SU-DHL-6 (cell line): ENCODE measurements around the gene MAP3K2.

Experiments used
- H2AFZ ChIP-seq: fragments of 200-600 bp; sonication (generic); 2 replicates; pipeline ENCODE4 v1.6.1; 2014; ENCODE audit warnings: low read depth, mild to moderate bottlenecking, moderate library complexity, mixed read lengths, antibody characterized with exemption, low read length; ENCODE audit not compliant: severe bottlenecking
- H3F3A ChIP-seq: fragments of 200-600 bp; shearing (Covaris generic); 2 replicates; pipeline ENCODE4 v1.6.0; 2016; ENCODE audit warnings: antibody characterized with exemption, mild to moderate bottlenecking; ENCODE audit not compliant: insufficient read depth
- H3K27ac ChIP-seq: fragments of 200-600 bp; sonication (generic); 2 replicates; pipeline ENCODE4 v1.5.1; 2016; ENCODE audit warnings: low read depth, mild to moderate bottlenecking, low read length, moderate library complexity, mixed read lengths
- H3K27me3 ChIP-seq: fragments of 200-600 bp; sonication (generic), shearing (Covaris generic); 2 replicates; pipeline ENCODE4 v1.6.0; 2014; ENCODE audit warnings: mild to moderate bottlenecking, low read length
- H3K36me3 ChIP-seq: fragments of 200-600 bp; sonication (generic); 2 replicates; pipeline ENCODE4 v1.6.1; 2014; ENCODE audit warnings: mild to moderate bottlenecking, low read length, mixed read lengths
- H3K4me2 ChIP-seq: fragments of 300-600, 200-600 bp; shearing (Covaris generic), sonication (generic); 2 replicates; pipeline ENCODE4 v1.6.0; 2014; ENCODE audit warnings: low read length, low read depth, mild to moderate bottlenecking; ENCODE audit not compliant: poor library complexity, severe bottlenecking
- H3K4me3 ChIP-seq: fragments of 200-600 bp; sonication (generic); 2 replicates; pipeline ENCODE4 v1.5.1; 2014; ENCODE audit warnings: antibody characterized with exemption, low read length, mild to moderate bottlenecking, mixed read lengths; ENCODE audit not compliant: insufficient read depth, poor library complexity, severe bottlenecking
- H3K79me2 ChIP-seq: fragments of 200-600 bp; sonication (generic); 2 replicates; pipeline ENCODE4 v1.6.1; 2014; ENCODE audit warnings: mild to moderate bottlenecking, low read length, moderate library complexity; ENCODE audit not compliant: insufficient read depth
- H3K9ac ChIP-seq: fragments of 200-600 bp; sonication (generic); 2 replicates; pipeline ENCODE4 v1.7.0; 2014; ENCODE audit warnings: mild to moderate bottlenecking, low read length
- H3K9me2 ChIP-seq: fragments of 200-600 bp; sonication (generic); replicated peaks from 2 replicates; pipeline ENCODE4 v1.6.1; 2014; ENCODE audit warnings: low read length; ENCODE audit not compliant: insufficient read depth
- H3K9me3 ChIP-seq: fragments of 200-600 bp; sonication (generic); 2 replicates; pipeline ENCODE4 v1.6.1; 2014; ENCODE audit warnings: low read length, mixed read lengths; ENCODE audit not compliant: insufficient read depth
- H4K20me1 ChIP-seq: fragments of 200-600 bp; sonication (generic); 2 replicates; pipeline ENCODE4 v1.6.1; 2014; ENCODE audit warnings: low read depth, mild to moderate bottlenecking, antibody characterized with exemption, low read length, moderate library complexity, mixed read lengths
- EZH2phosphoT487 ChIP-seq: fragments of 200-600 bp; sonication (generic), shearing (Covaris generic); conservative IDR thresholded peaks from 2 replicates; pipeline ENCODE4 v1.6.1; 2018; ENCODE audit warnings: mild to moderate bottlenecking, antibody characterized with exemption, low read length, moderate library complexity, mixed read lengths
- TF ChIP-seq, protein P1 (sequence below): fragments of 200-600 bp; sonication (generic); IDR thresholded peaks from one replicate; pipeline ENCODE4 v1.5.1; 2017; ENCODE audit warnings: antibody characterized with exemption, mild to moderate bottlenecking, low read length, moderate library complexity; ENCODE audit not compliant: insufficient read depth, poor library complexity, severe bottlenecking

The MAP3K2 gene

DNA sequence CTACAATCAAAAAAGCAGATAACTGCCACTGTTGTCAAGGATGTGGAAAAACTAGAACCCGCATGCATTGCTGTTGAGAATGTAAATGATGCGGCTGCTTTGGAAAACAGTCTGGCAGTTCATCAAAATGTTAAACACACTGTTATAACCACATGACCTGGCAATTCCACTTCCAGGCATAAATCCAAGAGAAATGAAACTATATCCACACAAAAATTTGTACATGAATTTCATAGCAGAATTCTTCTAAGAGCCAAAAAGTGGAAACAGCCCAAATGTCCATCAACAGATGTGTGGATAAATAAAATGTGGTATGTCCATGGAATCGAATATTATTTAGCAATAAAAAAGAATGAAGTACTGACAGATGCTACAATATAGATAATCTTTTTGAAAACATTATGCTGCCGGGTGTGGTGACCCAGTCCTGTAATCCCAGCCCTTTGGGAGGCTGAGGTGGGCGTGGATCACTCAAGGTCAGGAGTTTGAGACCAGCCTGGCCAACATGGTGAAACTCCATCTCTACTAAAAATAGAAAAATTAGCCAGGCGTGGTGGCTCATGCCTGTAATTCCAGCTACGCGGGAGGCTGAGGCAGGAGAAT, 125.9 kb downstream of the MAP3K2 start:
- Histone ChIP-seq H3F3A (no peaks in the 10 kb centered on the region), H3K9ac (no peak overlapping the region), H3K36me3 (0 out of 2 replicates have a peak, but pooled peaks cover 3% of the 10 kb centered on the region), H4K20me1 (no peaks in the 10 kb centered on the region), H3K27me3 (no peaks in the 10 kb centered on the region), H2AFZ (no peak overlapping the region), H3K9me2 (no peaks in the 10 kb centered on the region), H3K4me3 (no peak overlapping the region), H3K9me3 (no peaks in the 10 kb centered on the region), H3K4me2 (no peak overlapping the region), H3K27ac (no peak overlapping the region), H3K79me2 (no peaks in the 10 kb centered on the region)
- no peak for TF ChIP-seq EZH2phosphoT487
- TF ChIP-seq, protein P1, sequence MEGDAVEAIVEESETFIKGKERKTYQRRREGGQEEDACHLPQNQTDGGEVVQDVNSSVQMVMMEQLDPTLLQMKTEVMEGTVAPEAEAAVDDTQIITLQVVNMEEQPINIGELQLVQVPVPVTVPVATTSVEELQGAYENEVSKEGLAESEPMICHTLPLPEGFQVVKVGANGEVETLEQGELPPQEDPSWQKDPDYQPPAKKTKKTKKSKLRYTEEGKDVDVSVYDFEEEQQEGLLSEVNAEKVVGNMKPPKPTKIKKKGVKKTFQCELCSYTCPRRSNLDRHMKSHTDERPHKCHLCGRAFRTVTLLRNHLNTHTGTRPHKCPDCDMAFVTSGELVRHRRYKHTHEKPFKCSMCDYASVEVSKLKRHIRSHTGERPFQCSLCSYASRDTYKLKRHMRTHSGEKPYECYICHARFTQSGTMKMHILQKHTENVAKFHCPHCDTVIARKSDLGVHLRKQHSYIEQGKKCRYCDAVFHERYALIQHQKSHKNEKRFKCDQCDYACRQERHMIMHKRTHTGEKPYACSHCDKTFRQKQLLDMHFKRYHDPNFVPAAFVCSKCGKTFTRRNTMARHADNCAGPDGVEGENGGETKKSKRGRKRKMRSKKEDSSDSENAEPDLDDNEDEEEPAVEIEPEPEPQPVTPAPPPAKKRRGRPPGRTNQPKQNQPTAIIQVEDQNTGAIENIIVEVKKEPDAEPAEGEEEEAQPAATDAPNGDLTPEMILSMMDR: no peak

DNA sequence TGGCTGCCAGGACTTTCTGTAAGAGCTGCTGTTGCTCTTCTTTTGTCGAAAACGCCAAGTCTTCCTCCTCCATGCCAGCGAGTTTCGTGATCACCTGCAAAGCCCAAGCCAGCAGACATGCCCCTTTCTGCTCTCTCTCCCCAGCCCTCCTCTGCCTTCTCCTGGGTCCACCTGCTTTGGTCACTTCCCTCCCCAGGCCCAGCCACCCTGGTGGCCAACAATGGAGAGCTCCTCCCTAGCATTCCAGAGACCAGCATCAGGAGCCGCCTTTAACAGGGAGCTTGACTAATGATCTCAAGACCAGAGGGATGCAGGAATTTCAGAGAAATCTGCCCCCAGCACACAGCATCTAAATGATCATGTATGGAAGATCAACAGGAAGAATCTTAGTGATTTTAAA, 128.4 kb downstream of the MAP3K2 start:
- Histone ChIP-seq H3K79me2 (no peaks in the 10 kb centered on the region), H3K9me3 (no peaks in the 10 kb centered on the region), H3K4me3 (no peak overlapping the region), H3F3A (no peaks in the 10 kb centered on the region), H3K9me2 (no peaks in the 10 kb centered on the region), H4K20me1 (no peaks in the 10 kb centered on the region), H3K27me3 (no peaks in the 10 kb centered on the region), H3K9ac (no peak overlapping the region), H3K4me2 (no peak overlapping the region), H2AFZ (no peak overlapping the region), H3K36me3 (0 out of 2 replicates have a peak, but pooled peaks cover 3% of the 10 kb centered on the region), H3K27ac (no peak overlapping the region)
- TF ChIP-seq EZH2phosphoT487: no peak
- TF ChIP-seq, protein P1: no peak

DNA sequence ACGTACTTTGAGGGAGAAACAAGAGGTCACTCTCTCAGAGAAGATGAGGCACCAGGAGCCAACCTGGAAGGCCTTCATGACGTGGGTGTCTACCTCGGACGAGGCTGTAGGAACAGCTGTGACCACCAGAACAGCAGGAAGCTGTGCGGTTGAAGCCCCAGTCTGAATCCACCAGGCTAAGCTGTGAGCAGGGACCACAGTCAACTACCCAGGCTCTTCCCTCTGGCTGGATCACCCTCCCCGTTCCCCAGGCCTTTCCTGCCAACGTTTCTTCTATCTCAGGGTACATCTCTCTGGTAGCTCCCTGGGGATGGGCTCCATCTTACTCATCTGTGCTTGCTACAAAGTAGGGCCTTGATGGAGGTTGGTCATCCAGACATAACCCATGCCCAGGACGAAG, 130.9 kb downstream of the MAP3K2 start:
- TF ChIP-seq, protein P1: no peak
- no peak for TF ChIP-seq EZH2phosphoT487
- 0 out of 2 replicates have a peak, but pooled peaks cover 2% of the 10 kb centered on the region for H3K36me3 ChIP-seq
- no peak overlapping the region for H3K4me2 ChIP-seq
- H3K9me3 ChIP-seq: no peaks in the 10 kb centered on the region
- H3K9ac ChIP-seq: no peak overlapping the region
- H3K27me3 ChIP-seq: no peaks in the 10 kb centered on the region
- no peaks in the 10 kb centered on the region for H3K9me2 ChIP-seq
- no peaks in the 10 kb centered on the region for H4K20me1 ChIP-seq
- no peak overlapping the region for H2AFZ ChIP-seq
- no peaks in the 10 kb centered on the region for H3F3A ChIP-seq
- no peak overlapping the region for H3K27ac ChIP-seq
- no peaks in the 10 kb centered on the region for H3K79me2 ChIP-seq
- no peak overlapping the region for H3K4me3 ChIP-seq
